Caco-2 (cell line): ENCODE data around the gene TRPM2. TPM values are rescaled to one million over a fixed set of nuclear protein-coding genes. Genes with fewer than 3 reads are reported as not detected.
"Not testable (repeated sequence)": the region's sequence is repeated elsewhere in the genome, so short reads cannot be mapped to it uniquely, and the experiment has no call there.

Experiments used
- BruUV-seq: library from RNA; stranded (reverse); fragments of 400-500 nt; replicated peaks from 2 replicates; lab custom pipeline; 2021; lab: Mats Ljungman, UMichigan
- CTCF ChIA-PET: fragments of 300-600 bp; sonication (Branson Sonifier 250); formaldehyde crosslinking; loops from one replicate; lab custom pipeline; 2022; ENCODE audit warnings: antibody characterized with exemption; lab: Charles Lee
- POLR2A ChIA-PET: fragments of 300-600 bp; sonication (Branson Sonifier 250); formaldehyde crosslinking; loops from one replicate; lab custom pipeline; 2022; ENCODE audit warnings: antibody characterized with exemption; lab: Charles Lee
- DNase-seq, 2 experiments: peaks; one replicate each; pipeline versions ENCODE4 v3.0.0 to v3.0.0-alpha.2; 2020 to 2022
- H3K27me3 ChIP-seq: replicated peaks from 2 replicates; pipeline ENCODE4 v1.6.0; 2011; ENCODE audit warnings: low read length; ENCODE audit not compliant: control insufficient read depth, insufficient read depth
- H3K36me3 ChIP-seq: 2 replicates; pipeline ENCODE4 v1.5.1; 2011; ENCODE audit warnings: low read length; ENCODE audit not compliant: control insufficient read depth, insufficient read depth
- H3K4me1 ChIP-seq: fragments of 250-450 bp; sonication (Bioruptor Pico); 2 replicates; pipeline ENCODE4 v1.5.1; 2020; ENCODE audit warnings: mild to moderate bottlenecking
- H3K4me3 ChIP-seq: 2 replicates; pipeline ENCODE4 v1.5.1; 2011; ENCODE audit warnings: low read depth, mild to moderate bottlenecking, control low read depth, low read length
- H3K9me3 ChIP-seq: fragments of 250-450 bp; sonication (Bioruptor Pico); 2 replicates; pipeline ENCODE4 v1.5.1; 2020; ENCODE audit warnings: mild to moderate bottlenecking, moderate library complexity
- H3K27ac Mint-ChIP-seq: one replicate; pipeline ENCODE4 v1.8.0; 2022; ENCODE audit warnings: mixed read lengths; ENCODE audit not compliant: unreplicated experiment
- H3K27me3 Mint-ChIP-seq: one replicate; pipeline ENCODE4 v1.8.0; 2022; ENCODE audit warnings: mixed read lengths; ENCODE audit not compliant: insufficient read depth, unreplicated experiment
- H3K36me3 Mint-ChIP-seq: one replicate; pipeline ENCODE4 v1.8.0; 2022; ENCODE audit warnings: mild to moderate bottlenecking, mixed read lengths; ENCODE audit not compliant: insufficient read depth, unreplicated experiment
- H3K4me1 Mint-ChIP-seq: one replicate; pipeline ENCODE4 v1.8.0; 2022; ENCODE audit warnings: low read depth, mixed read lengths; ENCODE audit not compliant: unreplicated experiment
- H3K4me3 Mint-ChIP-seq: one replicate; pipeline ENCODE4 v1.8.0; 2022; ENCODE audit warnings: mild to moderate bottlenecking, moderate library complexity, mixed read lengths; ENCODE audit not compliant: unreplicated experiment
- H3K9me3 Mint-ChIP-seq: one replicate; pipeline ENCODE4 v1.8.0; 2022; ENCODE audit warnings: mixed read lengths; ENCODE audit not compliant: unreplicated experiment
- CTCF ChIP-seq, 2 experiments: fragments of 200-600 bp in 1 of 2; IDR thresholded peaks; 1 replicate in 1 of 2; 2 replicates in 1 of 2; pipeline versions ENCODE4 v1.5.1 to v1.8.0; 2011 to 2022; ENCODE audit warnings: antibody characterized with exemption in 1 of 2, control low read depth in 1 of 2, inconsistent platforms in 1 of 2, low read depth in 1 of 2, low read length in 1 of 2, mild to moderate bottlenecking in 1 of 2, moderate library complexity in 1 of 2; ENCODE audit not compliant: insufficient read depth in 1 of 2, severe bottlenecking in 1 of 2, unreplicated experiment in 1 of 2
- intact Hi-C: fragments of 100-400 bp; cut with micrococcal nuclease; formaldehyde crosslinking; loops from one replicate; pipeline ENCODE4 v1.10.0; 2022; ENCODE audit not compliant: unreplicated experiment
- total RNA-seq: library from RNA; stranded (reverse); gene quantifications from 2 replicates; pipeline ENCODE4 v1.2.3, GENCODE V29; 2022

TRPM2 gene
- total RNA-seq, 1 experiment from 2014 or later, result 0.20 TPM

DNA sequence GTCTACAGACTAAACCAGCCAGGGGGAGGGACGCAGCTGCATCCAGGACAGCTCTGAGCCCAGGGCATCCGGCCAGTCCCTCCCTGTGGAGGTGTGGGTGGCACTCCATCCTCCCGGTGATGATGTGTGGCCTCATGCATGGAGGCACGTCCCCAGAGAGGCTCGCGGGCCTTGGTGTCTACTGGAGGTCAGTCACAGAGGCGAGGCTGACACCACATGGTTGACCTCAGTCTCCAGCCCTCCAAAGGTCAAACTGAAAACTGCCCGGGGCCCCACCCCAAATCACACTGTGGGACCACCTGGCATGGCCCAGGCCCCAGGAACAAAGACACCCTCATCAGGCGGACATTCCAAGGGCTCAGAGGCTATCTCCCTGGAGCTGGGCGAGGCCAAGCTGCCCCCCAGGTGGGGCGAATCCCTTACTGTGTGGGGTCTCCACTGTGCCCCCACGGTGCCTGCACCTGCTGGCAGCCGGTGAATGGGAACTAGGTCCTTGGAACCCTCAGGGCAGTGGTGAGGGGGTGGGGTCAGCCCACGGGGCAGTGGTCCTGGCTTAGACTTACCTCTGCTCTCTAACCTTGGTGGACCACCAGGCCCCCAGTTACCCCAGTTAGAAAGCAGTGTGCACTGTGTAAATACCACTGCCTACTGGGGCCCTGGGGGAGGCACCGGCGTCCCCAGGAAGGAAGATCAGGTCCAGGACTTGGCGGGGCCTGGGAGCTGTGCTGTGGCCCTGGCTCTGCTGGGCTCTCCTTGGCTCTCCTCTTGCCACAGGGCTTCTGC, 49.1 kb downstream of the TRPM2 start:
- peaks cover 8% of the 10 kb centered on the region for H3K36me3 Mint-ChIP-seq
- no peak for DNase-seq
- no peak overlapping the region for H3K27ac Mint-ChIP-seq
- Histone ChIP-seq H3K4me1 (no peaks in the 10 kb centered on the region), H3K27me3 (no peaks in the 10 kb centered on the region), H3K36me3 (no peaks in the 10 kb centered on the region), H3K9me3 (no peaks in the 10 kb centered on the region; the same call in none of the 2 replicates), H3K4me3 (no peak overlapping the region)
- intact Hi-C loops, result no loop called here
- H3K27me3 Mint-ChIP-seq, result no peaks in the 10 kb centered on the region
- no TSS peak for BruUV-seq
- H3K4me3 Mint-ChIP-seq, result no peak overlapping the region
- no peaks in the 10 kb centered on the region for H3K9me3 Mint-ChIP-seq
- CTCF ChIA-PET, result no interaction called here
- POLR2A ChIA-PET, result no interaction called here
- H3K4me1 Mint-ChIP-seq, result no peaks in the 10 kb centered on the region
- TF ChIP-seq CTCF (IDR thresholded peaks at IDR 0.05; ENCODE audit: insufficient read depth in 1 of 2, low read depth in 1 of 2, low read length in 1 of 2, severe bottlenecking in 1 of 2, unreplicated experiment in 1 of 2), result no peak

GRCh38 chr21:44403106-44404020, 49.9 kb downstream of the TRPM2 start:
- ChIA-PET POLR2A (no interaction called here), CTCF (no interaction called here)
- H3K36me3 ChIP-seq, result no peaks in the 10 kb centered on the region
- Mint-ChIP-seq H3K27ac (no peak overlapping the region), H3K9me3 (peaks cover 1% of the 10 kb centered on the region), H3K27me3 (no peaks in the 10 kb centered on the region), H3K4me3 (no peak overlapping the region), H3K4me1 (no peaks in the 10 kb centered on the region), H3K36me3 (peaks cover 17% of the 10 kb centered on the region)
- DNase-seq, result no peak
- H3K4me1 ChIP-seq, result no peaks in the 10 kb centered on the region
- BruUV-seq, result no TSS peak
- H3K4me3 ChIP-seq, result no peak overlapping the region
- intact Hi-C loops, result no loop called here
- no peaks in the 10 kb centered on the region for H3K27me3 ChIP-seq
- no peak for TF ChIP-seq CTCF (IDR thresholded peaks at IDR 0.05; ENCODE audit: insufficient read depth in 1 of 2, low read depth in 1 of 2, low read length in 1 of 2, severe bottlenecking in 1 of 2, unreplicated experiment in 1 of 2)
- peaks cover 4% of the 10 kb centered on the region for H3K9me3 ChIP-seq

- intact Hi-C loops, result not testable (repeated sequence)
Observed at GRCh38 chr21:44404482-44404881, 51.1 kb downstream of the TRPM2 start.

More at GRCh38 chr21:44404482-44404881, 51.1 kb downstream of the TRPM2 start:
- H3K4me1 ChIP-seq, H3K4me3 Mint-ChIP-seq, H3K36me3 ChIP-seq, H3K27me3 Mint-ChIP-seq, H3K27me3 ChIP-seq, H3K9me3 ChIP-seq, CTCF ChIA-PET, POLR2A ChIA-PET, H3K27ac Mint-ChIP-seq, H3K4me3 ChIP-seq, H3K4me1 Mint-ChIP-seq, BruUV-seq, DNase-seq: not testable (repeated sequence)
- Mint-ChIP-seq H3K9me3 (peaks cover 12% of the 10 kb centered on the region), H3K36me3 (peaks cover 17% of the 10 kb centered on the region)
